ACHN (cell line): ENCODE measurements around the gene RANBP2.

Experiments used
- DNase-seq: peaks from one replicate; pipeline ENCODE4 v3.0.0-alpha.2; 2015
- in situ Hi-C: cut with HindIII; loops from 2 replicates; pipeline ENCODE4 v1.10.0; 2017; ENCODE audit warnings: low sequenced_read_pairs, low pct_ligation_motif_present, low pct_unique_long_range_greater_than_20kb

RANBP2 gene

GRCh38 chr2:108824316-108825070 is 105.2 kb downstream of the RANBP2 start:
- in situ Hi-C loops, result no loop called here

DNA sequence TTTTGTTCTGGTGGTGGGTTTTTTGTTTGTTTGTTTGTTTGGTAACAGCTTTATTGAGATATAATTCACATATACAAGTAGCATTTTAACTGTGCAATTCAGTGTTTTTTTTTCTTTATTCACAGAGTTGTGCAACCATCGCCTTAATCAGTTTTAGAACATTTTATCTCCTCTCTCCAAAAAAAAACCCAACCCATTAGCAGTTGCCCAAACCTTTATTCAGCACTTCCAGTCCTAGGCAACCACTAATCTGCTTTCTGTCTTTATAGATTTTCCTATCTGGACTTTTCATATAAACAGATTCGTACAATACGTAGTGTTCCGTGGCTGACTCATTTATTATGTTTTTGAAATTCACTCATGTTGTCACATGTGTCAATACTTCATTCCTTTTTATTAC is 106.0 kb downstream of the RANBP2 start:
- DNase-seq, result no peak
- in situ Hi-C loops, result no loop called here

More at GRCh38 chr2:108824316-108825070, 105.2 kb downstream of the RANBP2 start:
- DNase-seq, result no peak

GRCh38 chr2:108825736-108826135 is 106.5 kb downstream of the RANBP2 start:
- DNase-seq, result no peak
- in situ Hi-C loops, result no loop called here

- DNase-seq, result no peak
- in situ Hi-C loops, result no loop called here
These were observed 110.5 kb downstream of the RANBP2 start for GRCh38 chr2:108829578-108830310.

GRCh38 chr2:108833219-108833618 is 113.9 kb downstream of the RANBP2 start:
- in situ Hi-C loops, result no loop called here
- no peak for DNase-seq

DNA sequence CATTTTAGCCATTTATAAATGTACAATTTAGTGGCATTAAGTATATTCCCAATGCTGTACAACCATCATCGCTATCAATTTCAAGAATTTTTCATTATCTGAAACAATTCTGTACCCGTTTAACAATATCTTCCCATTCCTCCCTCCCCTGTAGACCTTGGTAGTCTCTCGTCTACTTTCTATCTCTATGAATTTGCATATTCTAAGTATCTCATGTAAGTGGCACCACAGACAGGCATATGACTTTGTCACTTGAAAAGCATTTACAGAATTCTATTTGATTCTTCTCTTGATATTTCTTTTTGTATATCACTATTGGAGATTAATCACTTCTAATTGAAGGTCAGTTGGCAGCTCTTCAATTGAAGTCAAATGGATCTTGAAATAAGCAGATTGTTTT is 115.3 kb downstream of the RANBP2 start:
- DNase-seq, result no peak
- in situ Hi-C loops, result no loop called here

DNA sequence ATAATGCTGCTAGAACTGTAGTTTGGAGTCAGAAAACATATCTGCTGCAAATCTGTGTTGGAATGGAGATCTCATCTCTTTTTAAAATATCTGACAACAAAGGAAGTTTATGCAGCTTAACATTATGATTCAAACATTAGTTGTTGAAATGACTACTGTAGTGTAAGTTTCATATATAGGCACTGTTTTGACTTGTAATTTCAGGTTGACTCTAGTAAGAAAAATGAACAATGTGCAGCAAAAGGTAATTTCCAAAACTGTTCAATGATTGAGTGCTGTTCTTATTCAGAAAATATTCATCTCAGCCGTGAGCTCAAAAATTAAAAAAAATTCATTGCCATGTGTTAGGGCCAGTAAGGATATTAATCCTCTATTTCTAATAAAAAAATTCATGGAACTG is 115.8 kb downstream of the RANBP2 start:
- DNase-seq, result no peak
- in situ Hi-C loops, result no loop called here
